Activated B cell treated with CpG ODN at 0.5 μM for 24 hours (primary cell): Measurements from ENCODE around the gene AGBL4. TPM values are rescaled to one million over a fixed set of nuclear protein-coding genes. Genes with fewer than 3 reads are reported as not detected.
"Not testable (repeated sequence)": the region's sequence is repeated elsewhere in the genome, so short reads cannot be mapped to it uniquely, and the experiment has no call there.

ENCODE experiments used
- ATAC-seq: fragments of 200-7000 bp; cut with Tn5 transposase; one replicate; pipeline ENCODE4 v1.10.0; 2021; ENCODE audit warnings: low read depth, mild to moderate bottlenecking, moderate library complexity
- CTCF ChIA-PET: fragments of 350-600 bp; sonication (Branson Sonifier 250); formaldehyde crosslinking; loops from one replicate; lab custom pipeline; 2021; ENCODE audit warnings: antibody characterized with exemption; lab: Charles Lee
- POLR2A ChIA-PET: fragments of 350-600 bp; sonication (Branson Sonifier 250); formaldehyde crosslinking; loops from one replicate; lab custom pipeline; 2021; ENCODE audit warnings: antibody characterized with exemption; lab: Charles Lee
- DNase-seq: peaks from one replicate; pipeline ENCODE4 v3.0.0; 2022
- H3K27ac Mint-ChIP-seq: one replicate; pipeline ENCODE4 v1.8.0; 2020; ENCODE audit warnings: mixed read lengths
- H3K27me3 Mint-ChIP-seq: one replicate; pipeline ENCODE4 v1.8.0; 2021; ENCODE audit warnings: mixed read lengths
- H3K36me3 Mint-ChIP-seq: one replicate; pipeline ENCODE4 v1.8.0; 2021; ENCODE audit warnings: low read depth, mixed read lengths
- H3K4me1 Mint-ChIP-seq: one replicate; pipeline ENCODE4 v1.8.0; 2021; ENCODE audit warnings: mixed read lengths
- H3K4me3 Mint-ChIP-seq: one replicate; pipeline ENCODE4 v1.8.0; 2020; ENCODE audit warnings: mild to moderate bottlenecking, mixed read lengths
- H3K9me3 Mint-ChIP-seq: one replicate; pipeline ENCODE4 v1.8.0; 2020; ENCODE audit warnings: mixed read lengths
- intact Hi-C: fragments of 100-400 bp; cut with micrococcal nuclease; formaldehyde crosslinking; loops from one replicate; pipeline ENCODE4 v1.15.1; 2024
- total RNA-seq: library from RNA; stranded (reverse); gene quantifications from 2 replicates; pipeline ENCODE4 v1.2.3, GENCODE V29; 2022
- TF ChIP-seq, protein P1 (sequence below): fragments of 200-600 bp; IDR thresholded peaks from one replicate; pipeline ENCODE4 v1.8.0; 2022; ENCODE audit warnings: antibody characterized with exemption, mild to moderate bottlenecking

AGBL4 gene
- total RNA-seq, 1 donor from 2014 or later = 0.24 TPM

DNA sequence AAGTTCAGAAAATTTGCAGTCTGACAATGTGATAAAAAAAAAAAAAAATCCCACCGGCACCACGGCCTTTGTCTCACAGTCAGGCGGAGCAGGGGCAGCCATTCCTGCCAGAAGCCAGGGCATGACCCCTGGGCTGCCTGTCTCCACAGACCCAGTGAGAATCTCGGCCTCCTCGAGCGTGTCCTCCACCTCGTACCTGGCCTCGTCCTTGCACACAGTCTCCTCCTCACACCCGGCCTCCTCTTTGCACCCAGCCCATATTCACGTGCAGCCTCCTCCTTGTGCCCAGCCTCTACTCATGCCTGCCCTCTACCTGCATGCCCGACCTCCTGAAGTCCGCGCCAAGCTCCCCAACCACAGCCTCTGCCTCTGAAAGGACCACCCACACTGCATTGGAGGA lies 182.0 kb downstream of the AGBL4 start:
- Mint-ChIP-seq H3K36me3 (no peaks in the 10 kb centered on the region), H3K9me3 (peaks cover 37% of the 10 kb centered on the region), H3K27ac (no peak overlapping the region), H3K27me3 (no peaks in the 10 kb centered on the region), H3K4me3 (no peak overlapping the region), H3K4me1 (no peaks in the 10 kb centered on the region)
- CTCF ChIA-PET = no interaction called here
- no peak for DNase-seq
- TF ChIP-seq, protein P1, sequence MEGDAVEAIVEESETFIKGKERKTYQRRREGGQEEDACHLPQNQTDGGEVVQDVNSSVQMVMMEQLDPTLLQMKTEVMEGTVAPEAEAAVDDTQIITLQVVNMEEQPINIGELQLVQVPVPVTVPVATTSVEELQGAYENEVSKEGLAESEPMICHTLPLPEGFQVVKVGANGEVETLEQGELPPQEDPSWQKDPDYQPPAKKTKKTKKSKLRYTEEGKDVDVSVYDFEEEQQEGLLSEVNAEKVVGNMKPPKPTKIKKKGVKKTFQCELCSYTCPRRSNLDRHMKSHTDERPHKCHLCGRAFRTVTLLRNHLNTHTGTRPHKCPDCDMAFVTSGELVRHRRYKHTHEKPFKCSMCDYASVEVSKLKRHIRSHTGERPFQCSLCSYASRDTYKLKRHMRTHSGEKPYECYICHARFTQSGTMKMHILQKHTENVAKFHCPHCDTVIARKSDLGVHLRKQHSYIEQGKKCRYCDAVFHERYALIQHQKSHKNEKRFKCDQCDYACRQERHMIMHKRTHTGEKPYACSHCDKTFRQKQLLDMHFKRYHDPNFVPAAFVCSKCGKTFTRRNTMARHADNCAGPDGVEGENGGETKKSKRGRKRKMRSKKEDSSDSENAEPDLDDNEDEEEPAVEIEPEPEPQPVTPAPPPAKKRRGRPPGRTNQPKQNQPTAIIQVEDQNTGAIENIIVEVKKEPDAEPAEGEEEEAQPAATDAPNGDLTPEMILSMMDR = no peak
- ATAC-seq = no peak
- POLR2A ChIA-PET = no interaction called here
- intact Hi-C loops = no loop called here

DNA sequence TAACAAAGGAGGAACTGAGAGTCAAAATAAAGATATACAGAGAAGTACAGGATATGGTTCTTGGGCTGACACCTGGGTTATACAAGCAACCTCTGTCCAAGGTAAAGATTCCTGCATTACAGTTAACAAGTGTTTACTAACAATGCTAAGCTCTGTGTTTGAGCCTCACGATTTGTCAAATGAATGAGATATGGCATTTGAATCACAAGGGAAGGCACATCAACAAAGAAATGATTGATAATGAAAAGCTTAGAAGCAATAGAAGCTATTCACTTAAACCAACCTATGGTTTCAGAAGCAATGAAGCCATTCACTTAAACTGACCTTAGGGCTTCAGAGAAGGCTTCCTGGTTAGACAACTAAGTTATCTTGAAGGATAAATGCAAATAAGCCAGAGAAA lies 199.5 kb downstream of the AGBL4 start:
- Mint-ChIP-seq H3K4me3 (no peak overlapping the region), H3K27me3 (no peaks in the 10 kb centered on the region), H3K27ac (no peak overlapping the region), H3K9me3 (no peaks in the 10 kb centered on the region), H3K4me1 (no peaks in the 10 kb centered on the region), H3K36me3 (no peaks in the 10 kb centered on the region)
- DNase-seq (no peak), ATAC-seq (no peak)
- CTCF ChIA-PET = no interaction called here
- TF ChIP-seq, protein P1 = no peak
- intact Hi-C loops = no loop called here
- POLR2A ChIA-PET = no interaction called here

DNA sequence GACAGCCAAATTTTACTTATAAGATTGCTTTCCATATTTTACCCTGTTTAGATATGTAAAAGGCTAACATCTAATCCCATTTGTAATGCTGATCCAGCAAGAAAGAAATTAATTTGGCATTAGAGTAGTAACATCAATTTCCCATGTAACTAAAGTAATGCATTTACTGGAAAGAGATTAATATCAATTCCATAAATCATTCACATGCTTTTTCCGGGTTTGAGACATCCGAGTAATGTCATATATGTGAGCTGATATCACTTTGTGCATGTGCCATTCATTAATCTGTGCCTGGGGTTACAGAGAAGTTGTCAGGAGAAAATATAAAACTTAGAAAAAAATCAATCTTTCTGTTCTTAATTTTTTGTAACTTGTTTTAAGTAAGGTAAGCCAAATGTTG lies 206.1 kb downstream of the AGBL4 start:
- H3K9me3 Mint-ChIP-seq = peaks cover 5% of the 10 kb centered on the region
- H3K4me3 Mint-ChIP-seq = no peak overlapping the region
- no peaks in the 10 kb centered on the region for H3K27me3 Mint-ChIP-seq
- H3K36me3 Mint-ChIP-seq = no peaks in the 10 kb centered on the region
- no peak overlapping the region for H3K27ac Mint-ChIP-seq
- DNase-seq = no peak
- intact Hi-C loops = no loop called here
- POLR2A ChIA-PET = no interaction called here
- CTCF ChIA-PET = no interaction called here
- TF ChIP-seq, protein P1 = no peak
- H3K4me1 Mint-ChIP-seq = no peaks in the 10 kb centered on the region
- ATAC-seq = no peak

DNA sequence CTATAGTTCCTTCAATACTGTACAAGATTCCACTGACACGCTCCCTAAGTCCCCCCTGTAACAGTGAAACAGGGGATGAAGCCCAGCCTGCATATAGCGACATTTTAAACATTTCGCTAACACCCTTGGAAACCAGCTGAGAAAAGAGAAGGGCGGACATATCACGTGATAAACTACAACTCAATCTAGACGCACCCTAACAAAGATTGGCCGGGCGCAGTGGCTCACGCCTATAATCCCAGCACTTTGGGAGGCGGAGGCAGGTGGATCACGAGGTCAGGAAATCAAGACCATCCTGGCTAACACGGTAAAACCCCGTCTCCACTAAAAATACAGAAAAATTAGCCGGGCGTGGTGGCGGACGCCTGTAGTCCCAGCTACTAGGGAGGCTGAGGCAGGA lies 236.7 kb downstream of the AGBL4 start:
- H3K27me3 Mint-ChIP-seq, DNase-seq, H3K4me3 Mint-ChIP-seq, H3K36me3 Mint-ChIP-seq, CTCF ChIA-PET, H3K27ac Mint-ChIP-seq, intact Hi-C loops, H3K9me3 Mint-ChIP-seq, H3K4me1 Mint-ChIP-seq, ATAC-seq, POLR2A ChIA-PET: not testable (repeated sequence)

DNA sequence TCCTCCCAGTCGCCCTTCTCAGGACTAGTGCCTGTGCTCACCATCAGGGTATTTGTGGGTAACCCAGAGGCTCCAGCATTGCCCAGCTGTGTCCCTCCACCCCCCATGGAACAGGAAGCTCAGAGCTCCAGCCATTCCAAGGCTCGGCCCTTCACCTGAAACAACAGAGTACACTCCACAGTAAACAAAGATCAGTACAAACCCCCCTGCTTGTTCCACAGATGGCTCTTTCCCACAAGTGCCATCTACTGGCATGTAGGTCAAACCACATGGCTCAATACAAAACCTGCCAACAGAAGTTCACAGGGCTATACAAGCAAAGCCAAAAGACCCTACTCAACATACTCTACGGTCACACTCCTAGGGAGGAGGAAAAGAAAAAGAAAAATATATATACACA lies 258.7 kb downstream of the AGBL4 start:
- Mint-ChIP-seq H3K27ac (no peak overlapping the region), H3K36me3 (no peaks in the 10 kb centered on the region), H3K4me1 (no peaks in the 10 kb centered on the region), H3K27me3 (no peaks in the 10 kb centered on the region), H3K9me3 (peaks cover 9% of the 10 kb centered on the region), H3K4me3 (no peak overlapping the region)
- POLR2A ChIA-PET = no interaction called here
- ATAC-seq (no peak), DNase-seq (no peak)
- TF ChIP-seq, protein P1 = no peak
- intact Hi-C loops = no loop called here
- CTCF ChIA-PET = no interaction called here

DNA sequence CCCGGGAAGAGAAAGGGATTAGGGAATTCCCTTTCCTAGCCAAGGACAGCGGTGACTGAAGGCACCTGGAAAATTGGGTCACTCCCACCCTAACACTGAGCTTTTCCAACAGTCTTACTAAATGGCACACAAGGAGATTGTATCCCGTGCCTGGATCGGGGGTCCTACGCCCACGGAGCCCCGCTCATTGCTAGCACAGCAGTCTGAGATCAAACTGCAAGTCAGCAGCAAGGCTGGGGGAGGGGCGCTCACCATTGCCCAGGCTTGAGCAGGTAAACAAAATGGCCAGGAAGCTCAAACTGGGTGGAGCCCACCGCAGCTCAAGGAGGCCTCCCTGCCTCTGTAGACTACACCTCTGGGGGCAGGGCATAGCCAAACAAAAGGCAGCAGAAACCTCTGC lies 285.6 kb downstream of the AGBL4 start:
- H3K4me1 Mint-ChIP-seq, POLR2A ChIA-PET, H3K27ac Mint-ChIP-seq, H3K27me3 Mint-ChIP-seq, intact Hi-C loops, CTCF ChIA-PET, H3K36me3 Mint-ChIP-seq, ATAC-seq, DNase-seq, H3K4me3 Mint-ChIP-seq: not testable (repeated sequence)
- H3K9me3 Mint-ChIP-seq = peaks cover 13% of the 10 kb centered on the region
